Sciatic nerve (tissue), 2 donors: ENCODE results near the gene MFAP4. TPM values are rescaled to one million over a fixed set of nuclear protein-coding genes. Genes with fewer than 3 reads are reported as not detected.
A peak's percentile ranks its signal among the peaks of the same experiment; 100 is the strongest.

Source experiments
- ATAC-seq: fragments of 200-7000 bp; cut with Tn5 transposase; one replicate; pipeline ENCODE4 v1.9.1; 2020; ENCODE audit warnings: mild to moderate bottlenecking, moderate library complexity
- DNase-seq: peaks from one replicate; pipeline ENCODE4 v3.0.0-alpha.2; 2020; ENCODE audit warnings: low spot score
- intact Hi-C: fragments of 100-400 bp; cut with DNase I; formaldehyde crosslinking; loops from one replicate; pipeline ENCODE4 v1.14.2; 2022
- total RNA-seq: library from RNA; stranded (reverse); fragmentation: NEBNext Ultra II Directional; extraction: Animal tissue kit (Norgen Biotek cat#: 25700); gene quantifications from one replicate; pipeline ENCODE4 v1.2.1, GENCODE V29; 2021
- donor health status: DM: no; HTN: no; CAD: no.
- donor health status: DM: no; HTN: no; CAD: no.

MFAP4 gene, protein sequence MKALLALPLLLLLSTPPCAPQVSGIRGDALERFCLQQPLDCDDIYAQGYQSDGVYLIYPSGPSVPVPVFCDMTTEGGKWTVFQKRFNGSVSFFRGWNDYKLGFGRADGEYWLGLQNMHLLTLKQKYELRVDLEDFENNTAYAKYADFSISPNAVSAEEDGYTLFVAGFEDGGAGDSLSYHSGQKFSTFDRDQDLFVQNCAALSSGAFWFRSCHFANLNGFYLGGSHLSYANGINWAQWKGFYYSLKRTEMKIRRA
- 115 TPM for total RNA-seq

DNA sequence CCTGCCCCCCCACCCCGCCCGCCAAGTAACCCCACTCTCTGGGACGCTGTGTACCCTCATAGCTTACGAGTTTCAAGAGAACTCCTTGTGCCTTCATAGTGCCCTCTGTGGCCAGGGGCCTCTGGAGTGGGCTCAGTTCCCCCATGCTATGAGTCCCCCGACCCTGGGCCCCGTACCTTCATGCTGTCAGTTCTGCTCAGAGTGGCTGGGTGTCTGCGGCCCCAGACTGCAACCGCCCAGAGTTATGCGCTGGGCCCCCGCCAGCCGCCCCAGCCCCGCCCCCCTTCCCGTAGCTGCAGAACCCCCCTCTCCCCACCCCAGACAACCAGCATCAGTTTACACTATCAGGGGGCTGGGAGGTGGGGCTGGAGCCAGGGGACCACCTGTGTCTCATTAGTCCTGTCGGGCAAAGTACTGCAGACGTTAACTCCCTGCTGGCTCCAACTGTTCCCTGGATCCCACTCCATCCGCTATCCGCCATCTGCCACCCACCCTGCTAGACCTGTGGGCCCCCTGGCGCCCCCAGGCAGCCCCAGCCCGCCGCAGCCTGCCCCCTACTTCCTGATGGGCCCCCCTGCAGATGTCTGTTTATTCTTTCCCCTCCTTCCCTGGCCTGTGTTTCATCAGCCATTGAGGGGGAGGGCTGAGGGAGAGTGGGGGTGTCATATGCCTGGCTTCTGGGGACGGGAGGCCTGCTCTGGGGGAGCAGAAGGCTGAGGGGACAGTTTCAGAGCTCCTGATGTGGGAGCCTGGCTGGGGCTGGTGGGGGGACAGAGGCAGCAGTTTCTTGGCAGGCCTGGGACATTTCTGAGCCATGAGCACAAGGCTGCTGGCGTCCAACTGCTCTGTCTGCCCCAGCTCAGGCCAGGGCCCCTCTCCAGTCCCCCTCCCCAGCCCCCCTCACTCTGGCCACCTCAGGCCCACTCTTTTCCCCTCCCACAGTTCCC, at the start of gene MFAP4:
TSS of gene MFAP4 (minus strand) at position 217 of the 947 bp plus-strand sequence. CDS start at position 182, 35 bp downstream.
- peak; percentile 81 for DNase-seq
- peak; percentile 68 for ATAC-seq
- intact Hi-C loops, result no loop called here

DNA sequence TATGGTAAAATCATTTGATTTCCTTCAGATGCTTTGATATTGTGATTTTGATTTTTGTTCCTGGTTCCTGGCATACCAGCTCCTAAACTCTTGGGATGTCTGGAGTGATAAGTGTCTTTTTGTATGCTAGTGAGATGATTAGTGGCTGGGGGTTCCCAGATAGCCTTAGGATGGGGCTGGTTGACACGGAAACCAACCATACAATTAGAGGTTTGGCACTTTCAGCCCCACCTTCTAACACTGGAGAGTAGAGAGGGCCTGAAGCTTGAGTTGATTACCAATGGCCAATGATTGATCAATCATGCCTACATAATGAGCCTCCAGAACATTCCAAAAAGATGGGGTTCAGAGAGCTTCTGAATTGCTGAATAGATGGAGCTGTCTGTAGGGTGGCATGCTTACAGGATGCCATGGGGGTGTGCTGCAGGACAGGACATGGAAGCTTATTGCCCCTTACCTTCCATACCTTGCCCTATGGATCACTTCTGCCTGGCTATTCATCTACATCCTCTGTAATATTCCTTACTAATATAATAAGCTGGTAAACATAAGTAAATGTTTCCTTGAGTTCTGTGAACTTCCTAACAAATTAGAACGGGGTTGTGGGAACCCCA, 46.8 kb upstream of the MFAP4 start:
- intact Hi-C loops, result no loop called here
- ATAC-seq, result no peak
- no peak for DNase-seq

DNA sequence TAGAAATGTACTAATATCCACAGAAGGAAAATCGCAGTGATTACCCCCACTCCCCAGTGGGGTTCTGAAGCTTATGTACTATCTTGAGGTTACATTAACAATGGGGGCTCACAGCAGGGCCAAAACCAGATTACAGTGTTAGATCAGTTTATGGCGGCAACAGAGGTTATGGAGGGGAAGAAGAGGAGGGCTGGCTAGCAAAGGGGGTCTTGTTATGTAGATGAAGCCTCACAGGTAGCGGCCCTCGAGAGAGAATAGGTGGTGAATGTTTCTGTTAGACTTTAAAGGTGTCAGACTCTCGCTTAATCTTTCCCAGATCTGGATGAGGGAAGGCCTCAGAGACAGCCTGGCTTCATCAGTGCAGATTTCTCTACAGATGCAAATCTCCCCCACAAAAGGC, 46.3 kb upstream of the MFAP4 start:
- ATAC-seq, result no peak
- no peak for DNase-seq
- intact Hi-C loops, result no loop called here

DNA sequence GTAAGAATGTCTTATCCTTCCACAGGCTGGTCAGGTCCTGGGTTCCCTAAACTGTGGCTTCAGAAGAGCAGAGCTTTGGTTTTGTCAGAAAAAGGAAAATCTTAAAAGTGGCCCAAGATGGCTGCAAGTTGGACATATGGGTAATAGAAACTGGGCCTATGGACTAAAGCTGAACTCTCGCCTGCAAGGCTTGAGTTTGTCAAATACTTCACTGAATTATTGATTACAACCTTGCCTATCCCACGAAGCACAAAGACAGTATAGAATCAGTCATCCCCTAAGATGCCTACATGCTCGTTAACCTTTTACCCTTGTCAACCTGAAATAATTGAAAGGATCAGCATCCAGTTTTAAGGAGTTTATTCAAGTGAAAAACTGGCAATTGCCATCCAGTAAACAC, 44.7 kb upstream of the MFAP4 start:
- ATAC-seq (no peak), DNase-seq (no peak)
- intact Hi-C loops, result no loop called here

DNA sequence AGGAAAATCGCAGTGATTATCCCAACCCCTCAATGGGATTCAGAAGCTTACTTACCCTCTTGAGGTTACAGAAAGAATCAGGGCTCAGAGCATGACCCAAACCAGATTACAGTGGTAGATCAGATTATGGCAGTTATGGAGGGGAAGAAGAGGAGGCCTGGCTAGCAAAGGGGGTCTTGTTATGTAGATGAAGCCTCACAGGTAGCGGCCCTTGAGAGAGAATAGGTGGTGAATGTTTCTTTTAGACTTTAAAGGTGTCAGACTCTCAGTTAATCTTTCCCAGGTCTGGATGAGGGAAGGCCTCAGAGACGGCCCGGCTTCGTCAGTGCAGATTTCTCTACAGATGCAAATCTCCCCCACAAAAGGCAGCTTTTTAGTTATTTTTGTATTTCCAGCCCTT, 39.6 kb upstream of the MFAP4 start:
- intact Hi-C loops, result no loop called here
- DNase-seq, result no peak
- no peak for ATAC-seq

DNA sequence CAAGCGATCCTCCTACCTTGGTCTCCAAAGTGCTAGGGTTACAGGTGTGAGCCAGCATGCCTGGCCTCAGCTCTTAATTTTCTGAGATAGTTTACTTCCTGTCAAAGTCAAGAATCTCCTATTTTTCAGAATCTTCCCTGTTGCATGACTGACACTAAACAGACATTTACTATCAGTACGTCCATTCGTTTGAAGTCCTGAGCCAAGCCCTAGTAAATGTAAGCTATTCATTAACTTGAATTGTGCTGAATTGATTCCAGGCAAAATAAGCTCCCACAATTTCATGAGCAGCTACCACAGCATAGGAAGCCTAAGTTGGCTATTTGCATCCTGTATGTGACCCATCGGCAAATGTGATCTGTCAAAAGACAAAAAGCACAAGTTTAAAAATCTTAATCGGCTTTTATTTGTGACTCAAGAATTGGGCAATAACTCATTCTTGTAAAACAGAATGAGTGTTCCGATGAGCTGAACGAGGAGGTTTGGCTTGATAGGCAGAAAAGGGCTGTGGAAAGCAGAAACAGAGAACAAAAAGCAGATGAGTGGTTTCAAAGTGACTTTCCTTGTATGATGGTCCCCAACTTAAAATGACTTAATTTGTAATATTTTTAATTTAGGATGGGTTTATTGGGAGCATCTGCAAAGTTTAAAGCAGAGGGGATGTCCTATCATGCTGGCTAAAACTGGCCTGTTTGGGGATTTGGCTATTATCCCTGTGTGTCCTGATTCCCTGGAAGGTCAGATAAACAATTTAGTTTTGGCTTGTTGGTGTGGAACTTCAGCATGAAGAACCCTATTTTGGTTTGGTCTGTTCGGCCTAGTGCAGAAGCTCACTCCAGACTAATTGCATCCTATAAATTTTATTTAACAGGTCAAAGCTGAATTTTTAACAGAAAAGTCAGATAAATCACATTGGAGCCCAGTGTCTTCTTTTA, 38.2 kb upstream of the MFAP4 start:
- DNase-seq, result no peak
- intact Hi-C loops, result no loop called here
- peak; percentile 69 for ATAC-seq

DNA sequence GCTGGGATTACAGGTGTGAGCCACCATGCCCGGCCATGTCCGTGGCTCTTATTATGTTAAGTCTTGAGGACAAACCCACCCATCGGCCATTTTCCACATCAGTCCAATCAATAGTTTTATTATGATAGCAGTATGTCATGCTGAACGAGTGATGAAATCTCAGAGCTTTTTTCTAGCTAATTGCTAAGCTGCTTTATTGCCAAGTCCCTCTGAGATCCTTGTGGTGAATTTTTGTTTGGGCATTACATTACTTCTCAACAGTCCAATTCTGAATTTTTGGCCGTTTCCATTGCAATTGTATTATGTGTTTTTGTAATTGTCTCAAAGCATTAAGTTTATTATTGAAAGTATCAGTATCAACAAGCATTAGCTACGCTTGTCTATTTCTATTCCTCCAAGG, 34.9 kb upstream of the MFAP4 start:
- ATAC-seq, result no peak
- no peak for DNase-seq
- intact Hi-C loops, result no loop called here

DNA sequence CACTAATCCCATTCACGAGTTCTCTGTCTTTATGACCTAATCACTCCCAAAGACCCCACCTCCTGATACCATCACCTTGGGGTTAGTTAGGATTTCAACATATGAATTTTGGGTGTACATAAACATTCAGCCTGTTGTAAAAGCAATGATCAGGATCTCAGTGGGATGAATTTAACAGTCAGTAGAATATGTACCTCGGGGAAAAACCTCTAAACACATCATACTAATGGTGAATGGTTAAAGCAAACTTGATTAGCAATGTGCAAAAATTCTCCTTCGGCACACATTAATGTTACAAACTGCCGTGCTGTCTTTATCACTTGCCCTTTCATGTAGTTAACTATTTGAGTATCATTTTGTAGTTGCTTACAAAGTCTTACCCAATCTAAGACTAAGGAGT, 34.2 kb upstream of the MFAP4 start:
- intact Hi-C loops, result no loop called here
- DNase-seq (no peak), ATAC-seq (no peak)

DNA sequence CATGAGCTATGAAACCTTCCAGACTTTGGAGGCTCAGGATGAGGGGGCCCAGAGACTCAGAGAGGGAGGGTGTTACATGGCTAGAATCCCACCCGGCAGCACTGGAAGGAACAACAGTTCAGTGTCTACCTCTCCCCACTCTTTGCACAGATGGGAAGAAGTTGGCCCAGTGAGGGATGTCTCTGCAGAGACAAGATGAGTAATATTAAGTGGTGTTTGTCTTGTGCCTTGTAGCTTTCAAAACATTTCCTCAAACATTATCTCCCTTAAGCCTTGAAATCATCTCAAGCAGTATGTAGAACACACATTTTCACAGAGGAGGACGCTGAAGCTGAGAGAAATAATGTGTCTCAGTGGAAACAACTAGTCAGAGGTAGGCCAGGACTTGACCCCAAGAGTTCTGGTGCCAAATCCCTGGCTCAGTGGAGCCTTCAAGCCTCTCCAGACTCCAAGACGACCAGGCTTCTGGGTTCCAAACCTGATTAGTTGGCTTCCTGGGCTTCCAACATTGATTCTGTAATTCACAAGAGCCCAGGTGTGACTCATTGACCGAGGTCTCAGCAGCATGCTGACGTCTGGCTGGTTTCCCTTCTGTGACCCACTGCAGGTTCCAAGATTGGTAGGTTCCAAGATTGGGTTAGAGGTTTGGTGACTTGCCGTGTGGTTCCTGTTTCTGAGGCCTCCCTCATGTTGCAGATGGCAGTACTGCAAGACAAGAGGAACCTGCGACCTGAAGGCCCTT, 31.4 kb upstream of the MFAP4 start:
- intact Hi-C loops, result no loop called here
- ATAC-seq (peak; percentile 72), DNase-seq (no peak)

DNA sequence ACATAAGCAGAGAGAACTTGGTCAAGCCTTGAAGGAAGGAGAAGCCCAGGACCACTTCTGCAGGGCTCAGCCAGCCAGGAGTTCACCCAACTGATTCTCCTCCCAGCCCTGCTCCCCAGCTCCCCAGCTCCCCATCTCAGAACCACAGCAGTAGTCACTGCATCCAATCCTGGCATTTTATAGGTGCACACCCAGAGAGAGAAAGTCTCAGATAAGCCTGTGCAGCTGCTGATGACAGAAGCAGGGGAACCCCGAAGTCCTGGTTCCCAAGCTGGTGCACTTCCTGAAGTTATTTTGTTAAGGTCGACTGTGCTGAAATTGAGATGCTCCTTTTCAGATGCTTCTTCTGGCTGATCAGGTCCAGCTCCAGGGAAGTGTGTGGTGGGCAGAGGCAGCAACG, 30.6 kb upstream of the MFAP4 start:
- no peak for DNase-seq
- no peak for ATAC-seq
- intact Hi-C loops, result no loop called here

DNA sequence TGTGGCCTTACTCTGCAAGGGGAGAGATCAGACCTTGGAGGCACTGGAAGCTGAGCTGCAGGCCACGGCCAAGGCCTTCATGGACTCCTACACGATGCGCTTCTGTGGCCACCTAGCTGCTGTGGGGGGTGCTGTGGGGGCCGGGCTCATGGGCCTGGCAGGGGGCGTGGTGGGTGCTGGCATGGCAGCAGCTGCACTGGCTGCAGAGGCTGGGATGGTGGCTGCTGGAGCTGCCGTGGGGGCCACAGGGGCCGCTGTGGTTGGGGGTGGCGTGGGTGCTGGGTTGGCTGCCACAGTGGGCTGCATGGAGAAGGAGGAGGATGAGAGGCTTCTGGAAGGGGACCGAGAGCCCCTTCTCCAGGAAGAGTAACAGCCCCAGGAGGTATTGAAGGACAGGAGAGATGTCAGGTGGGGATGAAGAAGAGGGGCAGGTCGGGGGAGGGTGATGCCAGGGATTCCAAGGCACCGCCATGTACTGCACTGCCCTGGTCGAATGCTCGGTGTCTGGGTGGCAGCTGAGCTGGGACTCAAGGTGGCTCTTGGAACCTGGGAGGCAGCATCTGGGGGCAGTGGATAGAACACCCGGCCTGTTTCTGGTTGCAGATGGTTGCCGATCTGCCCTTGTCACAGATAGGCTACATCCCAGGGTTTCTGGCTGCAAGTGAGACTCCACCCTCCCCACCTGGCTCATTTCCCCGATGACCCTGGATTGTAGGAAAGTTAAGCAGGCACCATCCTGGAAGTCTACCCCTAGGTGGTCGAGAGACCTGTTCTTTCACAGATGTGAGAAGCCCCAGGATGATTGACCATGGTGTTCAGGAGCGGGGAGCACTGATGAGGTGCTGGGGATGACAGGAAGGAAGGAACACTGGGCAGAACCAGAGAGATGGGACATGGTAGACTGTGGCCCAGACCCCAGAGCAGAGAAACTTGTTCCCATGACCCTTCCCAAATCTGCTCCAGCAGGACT, 29.1 kb upstream of the MFAP4 start:
- DNase-seq (no peak), ATAC-seq (no peak)
- intact Hi-C loops, result no loop called here

DNA sequence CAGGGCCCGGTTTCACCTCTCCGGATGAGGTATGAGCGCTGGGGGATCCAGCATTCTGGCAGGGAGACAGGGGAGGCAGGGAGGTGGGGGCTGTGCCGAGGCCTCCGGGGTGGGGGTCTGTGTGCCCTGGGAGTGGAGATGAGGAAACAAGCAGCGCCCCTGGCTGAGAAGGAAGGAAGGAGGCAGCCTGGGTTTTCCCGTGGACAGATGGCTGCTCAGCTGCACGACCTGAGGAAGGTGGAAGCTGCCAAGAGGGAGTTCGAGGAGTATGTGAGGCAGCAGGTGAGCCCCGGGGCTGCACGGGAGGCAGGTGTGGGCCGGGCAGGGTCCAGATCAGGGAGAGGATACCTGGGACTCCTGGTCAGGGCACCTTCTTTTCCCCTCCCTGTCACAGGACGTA, 28.3 kb upstream of the MFAP4 start:
- ATAC-seq (no peak), DNase-seq (no peak)
- intact Hi-C loops, result no loop called here

DNA sequence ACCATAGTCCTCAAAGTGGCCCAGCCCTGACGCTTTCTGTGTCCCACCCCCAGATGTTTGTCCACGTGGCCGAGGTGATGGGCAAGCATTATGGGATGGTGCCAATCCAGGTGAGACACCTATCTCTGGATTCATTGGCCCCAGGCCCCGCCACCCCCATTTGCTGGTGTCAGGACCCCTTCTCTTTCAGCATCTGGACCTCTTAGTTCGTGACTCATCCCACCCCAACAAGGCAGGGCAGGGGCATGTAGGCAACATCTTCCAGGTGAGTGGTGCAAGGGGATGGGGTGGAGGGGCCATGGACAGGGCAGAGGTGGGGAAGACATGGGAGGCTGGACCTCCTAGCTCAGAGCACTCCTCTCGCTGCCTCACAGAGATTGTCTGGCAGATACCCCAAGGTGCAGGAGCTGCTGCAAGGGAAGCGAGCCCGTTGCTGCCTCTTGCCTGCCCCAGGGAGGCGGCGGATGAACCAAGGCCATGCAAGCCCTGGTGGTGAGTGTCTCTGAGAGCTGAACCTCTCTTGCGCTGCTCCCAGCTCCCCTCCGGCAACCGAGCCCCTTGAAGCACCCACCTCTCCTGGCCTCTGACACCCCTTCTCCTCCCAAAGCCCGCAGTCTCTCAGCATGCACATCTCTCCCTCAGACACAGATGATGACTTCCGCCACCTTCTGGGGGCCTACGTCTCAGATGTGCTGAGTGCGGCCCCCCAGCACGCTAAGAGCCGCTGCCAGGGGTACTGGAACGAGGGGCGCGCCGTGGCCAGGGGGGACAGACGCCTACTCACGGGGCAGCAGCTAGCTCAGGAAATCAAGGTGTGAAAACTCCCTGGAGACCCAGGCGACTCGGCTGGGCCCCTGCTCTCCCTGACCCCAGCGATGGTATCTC, 27.6 kb upstream of the MFAP4 start:
- DNase-seq (no peak), ATAC-seq (no peak)
- intact Hi-C loops, result no loop called here

DNA sequence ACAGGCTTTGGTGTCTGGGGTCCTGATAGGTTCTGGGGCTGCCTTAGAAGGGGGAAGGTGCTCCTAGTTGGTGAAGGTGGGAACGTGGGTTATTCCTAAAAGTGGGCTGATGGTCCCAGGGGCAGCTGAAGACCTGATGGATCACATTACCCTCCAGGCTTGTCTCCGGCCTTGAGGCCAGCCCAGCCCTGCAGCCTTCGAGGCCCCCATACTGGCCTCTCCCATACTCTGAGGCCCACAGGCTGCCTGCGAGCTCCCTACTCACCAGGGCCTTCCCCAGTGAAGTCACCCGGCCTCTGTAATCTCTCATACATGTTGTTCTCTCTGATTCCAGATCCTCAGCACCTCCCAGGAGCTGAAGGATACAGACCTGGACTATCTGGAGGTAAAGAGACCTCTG, 26.8 kb upstream of the MFAP4 start:
- intact Hi-C loops, result no loop called here
- no peak for ATAC-seq
- DNase-seq, result no peak

DNA sequence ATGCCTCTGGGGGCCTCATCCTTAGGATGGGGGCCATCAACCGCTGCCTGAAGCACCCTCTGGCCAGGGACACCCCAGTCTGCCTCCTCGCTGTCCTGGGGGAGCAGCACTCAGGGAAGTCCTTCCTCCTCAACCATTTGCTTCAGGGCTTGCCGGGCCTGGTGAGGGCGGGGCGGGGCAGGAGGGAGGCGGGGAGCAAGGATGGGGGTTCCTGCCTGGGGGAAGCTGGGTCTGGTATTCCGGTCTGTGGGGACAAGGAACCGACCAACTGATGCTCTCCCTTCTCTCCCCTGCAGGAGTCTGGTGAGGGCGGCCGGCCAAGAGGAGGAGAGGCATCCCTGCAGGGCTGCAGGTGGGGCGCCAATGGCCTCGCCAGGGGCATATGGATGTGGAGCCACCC, 26.0 kb upstream of the MFAP4 start:
- ATAC-seq (no peak), DNase-seq (no peak)
- intact Hi-C loops, result no loop called here

DNA sequence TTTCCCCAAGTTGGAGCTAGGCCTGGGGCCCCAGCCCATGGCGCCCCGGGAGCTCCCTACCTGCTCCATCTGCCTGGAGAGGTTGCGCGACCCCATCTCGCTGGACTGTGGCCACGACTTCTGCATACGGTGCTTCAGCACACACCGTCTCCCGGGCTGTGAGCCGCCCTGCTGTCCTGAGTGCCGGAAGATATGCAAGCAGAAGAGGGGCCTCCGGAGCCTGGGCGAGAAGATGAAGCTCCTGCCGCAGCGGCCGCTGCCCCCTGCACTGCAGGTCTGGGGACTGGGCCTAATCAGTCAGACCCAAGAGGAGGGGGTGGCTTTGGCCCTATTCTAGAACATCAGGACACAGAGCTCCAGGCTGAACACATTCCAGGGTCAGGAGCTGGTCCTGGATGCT, 25.5 kb upstream of the MFAP4 start:
- intact Hi-C loops, result no loop called here
- no peak for ATAC-seq
- no peak for DNase-seq
